ENCODE measurements around the gene SLC34A3. TPM values are rescaled to one million over a fixed set of nuclear protein-coding genes. Genes with fewer than 3 reads are reported as not detected.
"Not testable (repeated sequence)": the region's sequence is repeated elsewhere in the genome, so short reads cannot be mapped to it uniquely, and the experiment has no call there.

The SLC34A3 gene
- total RNA-seq, 1 donor from 2014 or later: 0.09 TPM

DNA sequence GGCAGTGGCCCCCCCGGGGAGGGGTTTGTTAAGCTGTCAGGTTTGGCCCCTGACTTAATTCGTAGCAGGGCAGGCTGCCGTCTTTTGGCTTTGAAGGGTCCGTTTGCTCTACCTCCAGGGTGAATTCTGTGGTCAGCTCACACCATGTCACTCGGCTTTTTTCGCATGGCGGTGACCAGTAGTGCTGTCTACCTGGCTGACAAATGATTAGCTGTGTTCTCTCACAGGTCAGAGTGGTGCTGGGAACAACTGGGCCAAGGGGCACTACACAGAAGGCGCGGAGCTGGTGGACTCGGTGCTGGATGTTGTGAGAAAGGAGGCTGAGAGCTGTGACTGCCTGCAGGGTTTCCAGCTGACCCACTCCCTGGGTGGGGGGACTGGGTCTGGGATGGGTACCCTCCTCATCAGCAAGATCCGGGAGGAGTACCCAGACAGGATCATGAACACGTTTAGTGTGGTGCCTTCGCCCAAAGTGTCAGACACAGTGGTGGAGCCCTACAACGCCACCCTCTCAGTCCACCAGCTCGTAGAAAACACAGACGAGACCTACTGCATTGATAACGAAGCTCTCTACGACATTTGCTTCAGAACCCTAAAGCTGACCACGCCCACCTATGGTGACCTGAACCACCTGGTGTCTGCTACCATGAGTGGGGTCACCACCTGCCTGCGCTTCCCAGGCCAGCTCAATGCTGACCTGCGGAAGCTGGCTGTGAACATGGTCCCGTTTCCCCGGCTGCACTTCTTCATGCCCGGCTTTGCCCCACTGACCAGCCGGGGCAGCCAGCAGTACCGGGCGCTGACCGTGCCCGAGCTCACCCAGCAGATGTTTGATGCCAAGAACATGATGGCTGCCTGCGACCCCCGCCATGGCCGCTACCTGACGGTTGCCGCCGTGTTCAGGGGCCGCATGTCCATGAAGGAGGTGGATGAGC lies 11.8 kb downstream of the SLC34A3 start:
- peaks cover 9% of the 10 kb centered on the region for H3K36me3 ChIP-seq (ENCODE audit: insufficient read depth, low read length)
- no peak for TF ChIP-seq EZH2 (IDR thresholded peaks at IDR 0.05; ENCODE audit: insufficient read depth, low read length)
- TF ChIP-seq, protein P1, sequence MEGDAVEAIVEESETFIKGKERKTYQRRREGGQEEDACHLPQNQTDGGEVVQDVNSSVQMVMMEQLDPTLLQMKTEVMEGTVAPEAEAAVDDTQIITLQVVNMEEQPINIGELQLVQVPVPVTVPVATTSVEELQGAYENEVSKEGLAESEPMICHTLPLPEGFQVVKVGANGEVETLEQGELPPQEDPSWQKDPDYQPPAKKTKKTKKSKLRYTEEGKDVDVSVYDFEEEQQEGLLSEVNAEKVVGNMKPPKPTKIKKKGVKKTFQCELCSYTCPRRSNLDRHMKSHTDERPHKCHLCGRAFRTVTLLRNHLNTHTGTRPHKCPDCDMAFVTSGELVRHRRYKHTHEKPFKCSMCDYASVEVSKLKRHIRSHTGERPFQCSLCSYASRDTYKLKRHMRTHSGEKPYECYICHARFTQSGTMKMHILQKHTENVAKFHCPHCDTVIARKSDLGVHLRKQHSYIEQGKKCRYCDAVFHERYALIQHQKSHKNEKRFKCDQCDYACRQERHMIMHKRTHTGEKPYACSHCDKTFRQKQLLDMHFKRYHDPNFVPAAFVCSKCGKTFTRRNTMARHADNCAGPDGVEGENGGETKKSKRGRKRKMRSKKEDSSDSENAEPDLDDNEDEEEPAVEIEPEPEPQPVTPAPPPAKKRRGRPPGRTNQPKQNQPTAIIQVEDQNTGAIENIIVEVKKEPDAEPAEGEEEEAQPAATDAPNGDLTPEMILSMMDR (IDR thresholded peaks at IDR 0.05; ENCODE audit: insufficient read depth, low read depth, low read length): no peak
- no peaks in the 10 kb centered on the region for H3K9me3 ChIP-seq (ENCODE audit: insufficient read depth, low read depth, low read length)
- Mint-ChIP-seq H3K27ac (ENCODE audit: unreplicated experiment) (peak overlapping the region; percentile 75), H3K4me1 (ENCODE audit: low read depth, unreplicated experiment) (peaks cover 19% of the 10 kb centered on the region), H3K27me3 (ENCODE audit: low read depth, unreplicated experiment) (no peaks in the 10 kb centered on the region), H3K4me3 (ENCODE audit: unreplicated experiment) (peak overlapping the region; percentile 94), H3K9me3 (ENCODE audit: unreplicated experiment) (no peaks in the 10 kb centered on the region), H3K36me3 (ENCODE audit: low read depth, unreplicated experiment) (peaks cover 8% of the 10 kb centered on the region)
- H3K27me3 ChIP-seq (ENCODE audit: insufficient read depth, low read length): no peaks in the 10 kb centered on the region
- peaks cover 54% of the 10 kb centered on the region for H3K79me2 ChIP-seq (ENCODE audit: insufficient read depth, low read length)
- peak overlapping the region; percentile 88 for H3K9ac ChIP-seq (ENCODE audit: low read length)
- FAIRE-seq (no peak), DNase-seq (ENCODE audit: low read depth) (no peak)
- H4K20me1 ChIP-seq (ENCODE audit: insufficient read depth, low read length): peaks cover 54% of the 10 kb centered on the region
- peak overlapping the region; percentile 82 for H3K4me3 ChIP-seq (ENCODE audit: insufficient read depth, low read depth, low read length)
- H3K4me2 ChIP-seq (ENCODE audit: low read length): peak overlapping the region; percentile 90
- peak overlapping the region; percentile 70 for H3K27ac ChIP-seq (ENCODE audit: low read depth, low read length)
- peaks cover 25% of the 10 kb centered on the region for H3K4me1 ChIP-seq (ENCODE audit: insufficient read depth, low read length)
- H2AFZ ChIP-seq (ENCODE audit: low read depth, low read length): no peak overlapping the region

GRCh38 chr9:137243266-137243625 lies 12.5 kb downstream of the SLC34A3 start:
- FAIRE-seq: not testable (repeated sequence)

GRCh38 chr9:137243626-137244485 lies 13.2 kb downstream of the SLC34A3 start:
- Histone ChIP-seq H3K79me2 (ENCODE audit: insufficient read depth, low read length) (peaks cover 43% of the 10 kb centered on the region), H2AFZ (ENCODE audit: low read depth, low read length) (no peak overlapping the region), H4K20me1 (ENCODE audit: insufficient read depth, low read length) (peaks cover 40% of the 10 kb centered on the region), H3K36me3 (ENCODE audit: insufficient read depth, low read length) (peaks cover 9% of the 10 kb centered on the region), H3K27ac (ENCODE audit: low read depth, low read length) (no peak overlapping the region), H3K27me3 (ENCODE audit: insufficient read depth, low read length) (no peaks in the 10 kb centered on the region), H3K4me3 (ENCODE audit: insufficient read depth, low read depth, low read length) (peak overlapping the region; percentile 13), H3K4me1 (ENCODE audit: insufficient read depth, low read length) (peaks cover 25% of the 10 kb centered on the region), H3K9me3 (ENCODE audit: insufficient read depth, low read depth, low read length) (no peaks in the 10 kb centered on the region), H3K4me2 (ENCODE audit: low read length) (peak overlapping the region; percentile 90), H3K9ac (ENCODE audit: low read length) (peak overlapping the region; percentile 88)
- Mint-ChIP-seq H3K9me3 (ENCODE audit: unreplicated experiment) (no peaks in the 10 kb centered on the region), H3K4me3 (ENCODE audit: unreplicated experiment) (peak overlapping the region; percentile 94), H3K36me3 (ENCODE audit: low read depth, unreplicated experiment) (peaks cover 8% of the 10 kb centered on the region), H3K27me3 (ENCODE audit: low read depth, unreplicated experiment) (no peaks in the 10 kb centered on the region), H3K27ac (ENCODE audit: unreplicated experiment) (peak overlapping the region; percentile 69), H3K4me1 (ENCODE audit: low read depth, unreplicated experiment) (peaks cover 18% of the 10 kb centered on the region)
- FAIRE-seq: no peak
- TF ChIP-seq, protein P1 (IDR thresholded peaks at IDR 0.05; ENCODE audit: insufficient read depth, low read depth, low read length): no peak
- TF ChIP-seq EZH2 (IDR thresholded peaks at IDR 0.05; ENCODE audit: insufficient read depth, low read length): no peak
- no peak for DNase-seq (ENCODE audit: low read depth)

More at GRCh38 chr9:137243266-137243625, 12.5 kb downstream of the SLC34A3 start:
- H3K27me3 ChIP-seq (ENCODE audit: insufficient read depth, low read length); H3K9me3 ChIP-seq (ENCODE audit: insufficient read depth, low read depth, low read length); DNase-seq (ENCODE audit: low read depth); H3K9me3 Mint-ChIP-seq (ENCODE audit: unreplicated experiment); H3K27ac ChIP-seq (ENCODE audit: low read depth, low read length); H2AFZ ChIP-seq (ENCODE audit: low read depth, low read length); H3K27me3 Mint-ChIP-seq (ENCODE audit: low read depth, unreplicated experiment); H3K36me3 ChIP-seq (ENCODE audit: insufficient read depth, low read length); H3K36me3 Mint-ChIP-seq (ENCODE audit: low read depth, unreplicated experiment): not testable (repeated sequence)
- peak overlapping the region; percentile 75 for H3K27ac Mint-ChIP-seq (ENCODE audit: unreplicated experiment)
- peaks cover 25% of the 10 kb centered on the region for H3K4me1 ChIP-seq (ENCODE audit: insufficient read depth, low read length)
- H3K79me2 ChIP-seq (ENCODE audit: insufficient read depth, low read length): peaks cover 49% of the 10 kb centered on the region
- H4K20me1 ChIP-seq (ENCODE audit: insufficient read depth, low read length): peaks cover 46% of the 10 kb centered on the region
- H3K4me1 Mint-ChIP-seq (ENCODE audit: low read depth, unreplicated experiment): peaks cover 19% of the 10 kb centered on the region
- H3K4me2 ChIP-seq (ENCODE audit: low read length): peak overlapping the region; percentile 90
- peak overlapping the region; percentile 94 for H3K4me3 Mint-ChIP-seq (ENCODE audit: unreplicated experiment)
- H3K9ac ChIP-seq (ENCODE audit: low read length): peak overlapping the region; percentile 88
- peak overlapping the region; percentile 17 for H3K4me3 ChIP-seq (ENCODE audit: insufficient read depth, low read depth, low read length)
